K562 (cell line): Measurements from ENCODE around the gene IGFALS. TPM values are rescaled to one million over a fixed set of nuclear protein-coding genes. Genes with fewer than 3 reads are reported as not detected.
A peak's percentile ranks its signal among the peaks of the same experiment; 100 is the strongest.

Experiments
- ATAC-seq: fragments of 200-7000 bp; cut with Tn5 transposase; 3 replicates; pipeline ENCODE4 v1.9.1; 2020; ENCODE audit warnings: moderate library complexity
- BruUV-seq: library from RNA; stranded (reverse); fragments of 400-500 nt; replicated peaks from 2 replicates; lab custom pipeline; 2021; lab: Mats Ljungman, UMichigan
- CTCF ChIA-PET: fragments of 300-600 bp; formaldehyde crosslinking; extraction: SDS; loops from one replicate; lab custom pipeline; 2021; ENCODE audit warnings: low intra/inter-chr PET ratio; lab: Yijun Ruan, JAX
- POLR2A ChIA-PET: fragments of 300-600, 350-650 bp; sonication (Branson Sonifier 250); formaldehyde crosslinking; extraction: SDS; loops from one replicate; lab custom pipeline; 2021; ENCODE audit warnings: antibody characterized with exemption, inconsistent platforms; lab: Yijun Ruan, JAX
- DNase-seq, 4 experiments: peaks; one replicate each; pipeline versions ENCODE4 v3.0.0 to v3.0.0-alpha.2; 2011 to 2018; ENCODE audit warnings: low spot score in 3 of 4, mixed read lengths in 3 of 4; ENCODE audit errors: extremely low read depth in 1 of 4
- FAIRE-seq: peaks from 2 replicates; lab custom pipeline; 2011; peaks lifted over from hg19 to GRCh38; lab: Jason Lieb, UNC
- H2AFZ ChIP-seq: 2 replicates; pipeline ENCODE4 v1.6.0; 2011; ENCODE audit warnings: low read depth, low read length, control low read depth, inconsistent platforms
- H3K27ac ChIP-seq: fragments of 200-600 bp; 3 replicates; pipeline ENCODE4 v1.8.0; 2011; ENCODE audit warnings: low read depth, mild to moderate bottlenecking, control low read depth, inconsistent platforms, low read length, moderate library complexity, mixed read lengths; ENCODE audit errors: extremely low read depth
- H3K27me3 ChIP-seq, 2 experiments: fragments of 300-600 bp in 1 of 2; 2 replicates in 1 of 2; 3 replicates in 1 of 2; pipeline versions ENCODE4 v1.6.0 to v1.8.0; 2011; ENCODE audit warnings: inconsistent platforms in 2 of 2, low read length in 2 of 2, mild to moderate bottlenecking in 1 of 2, mixed read lengths in 1 of 2, moderate library complexity in 1 of 2; ENCODE audit not compliant: control insufficient read depth in 2 of 2, insufficient read depth in 2 of 2
- H3K36me3 ChIP-seq: fragments of 300-600 bp; 3 replicates; pipeline ENCODE4 v1.8.0; 2011; ENCODE audit warnings: mild to moderate bottlenecking, low read length, inconsistent platforms; ENCODE audit not compliant: control insufficient read depth, insufficient read depth
- H3K4me1 ChIP-seq, 2 experiments: fragments of 200-600 bp in 1 of 2; replicated peaks in 1 of 2; 2 replicates in 1 of 2; 3 replicates in 1 of 2; pipeline versions ENCODE4 v1.5.1 to v1.8.0; 2011; ENCODE audit warnings: inconsistent platforms in 2 of 2, low read length in 2 of 2, mild to moderate bottlenecking in 1 of 2, mixed read lengths in 1 of 2, moderate library complexity in 1 of 2; ENCODE audit not compliant: control insufficient read depth in 2 of 2, insufficient read depth in 2 of 2
- H3K4me2 ChIP-seq: 2 replicates; pipeline ENCODE4 v1.6.1; 2011; ENCODE audit warnings: low read length, control low read depth, inconsistent platforms, mixed read lengths; ENCODE audit not compliant: insufficient read depth
- H3K4me3 ChIP-seq: fragments of 200-600 bp; sonication (generic), shearing (Covaris generic); 2 replicates; pipeline ENCODE4 v1.5.1; 2016; ENCODE audit warnings: control low read depth, inconsistent platforms
- H3K79me2 ChIP-seq: fragments of 200-600 bp; 3 replicates; pipeline ENCODE4 v1.8.0; 2011; ENCODE audit warnings: low read length, inconsistent platforms; ENCODE audit not compliant: control insufficient read depth, insufficient read depth
- H3K9ac ChIP-seq, 2 experiments: 2 replicates each; pipeline versions ENCODE4 v1.6.0 to v1.6.1; 2011; ENCODE audit warnings: low read depth in 2 of 2, low read length in 2 of 2, control low read depth in 1 of 2, inconsistent platforms in 1 of 2, mild to moderate bottlenecking in 1 of 2, mixed read lengths in 1 of 2; ENCODE audit not compliant: insufficient read depth in 1 of 2
- H3K9me1 ChIP-seq: one replicate; pipeline ENCODE4 v1.6.0; 2011; ENCODE audit warnings: inconsistent platforms, mild to moderate bottlenecking, low read length, moderate library complexity; ENCODE audit not compliant: control insufficient read depth, insufficient read depth
- H3K9me3 ChIP-seq: replicated peaks from 2 replicates; pipeline ENCODE4 v1.5.1; 2011; ENCODE audit warnings: low read depth, low read length, inconsistent platforms; ENCODE audit not compliant: control insufficient read depth, insufficient read depth
- H4K20me1 ChIP-seq: replicated peaks from 2 replicates; pipeline ENCODE4 v1.6.1; 2011; ENCODE audit warnings: low read length, inconsistent platforms, mixed read lengths; ENCODE audit not compliant: control insufficient read depth, insufficient read depth
- HIVEP1 ChIP-seq: fragments of 250-450 bp; sonication (Bioruptor Pico); IDR thresholded peaks from 2 replicates; pipeline ENCODE4 v1.4.0; 2020; ENCODE audit warnings: mild to moderate bottlenecking
- HLTF ChIP-seq: fragments of 450-650 bp; IDR thresholded peaks from 2 replicates; pipeline ENCODE4 v1.6.1; 2016
- KAT7 ChIP-seq: sonication (generic); formaldehyde crosslinking; IDR thresholded peaks from 2 replicates; pipeline ENCODE4 v1.8.0; 2022; ENCODE audit warnings: missing genetic modification reagents, mild to moderate bottlenecking, borderline replicate concordance
- MAFG ChIP-seq: fragments of 450-650 bp; conservative IDR thresholded peaks from 2 replicates; pipeline ENCODE4 v1.6.1; 2016; ENCODE audit warnings: missing genetic modification characterization, missing compliant biosample characterization
- TEAD1 ChIP-seq, 2 experiments: fragments of 450-650 bp in 1 of 2; sonication (generic) in 1 of 2; formaldehyde crosslinking; IDR thresholded peaks; 2 replicates each; pipeline versions ENCODE4 v1.4.0 to v1.8.0; 2020 to 2022; ENCODE audit warnings: mild to moderate bottlenecking in 2 of 2, missing genetic modification reagents in 1 of 2
- YBX1 ChIP-seq: fragments of 450-650 bp; IDR thresholded peaks from 2 replicates; pipeline ENCODE4 v1.7.1; 2016; ENCODE audit warnings: mild to moderate bottlenecking
- ZNF174 ChIP-seq: fragments of 250-450 bp; sonication (Bioruptor Pico); IDR thresholded peaks from 2 replicates; pipeline ENCODE4 v1.4.0; 2020; ENCODE audit warnings: mild to moderate bottlenecking
- WGBS: fragments of 100-300 bp; shearing (Covaris generic); methylation state at CpG from one replicate; pipeline ENCODE4 v1.1.6; 2016; ENCODE audit warnings: low coverage, mixed read lengths; ENCODE audit not compliant: insufficient coverage; ENCODE audit errors: missing lambda C conversion rate; 5-methylcytosine and 5-hydroxymethylcytosine counted together
- in situ Hi-C: fragments of 300-500 bp; cut with MboI; formaldehyde crosslinking; loops from 4 replicates; pipeline ENCODE4 v1.15.0; 2018; ENCODE audit warnings: inconsistent platforms, mixed read lengths
- intact Hi-C: fragments of 100-400 bp; cut with micrococcal nuclease; formaldehyde crosslinking; loops from 2 replicates; pipeline ENCODE4 v1.14.2; 2022
- polyA plus RNA-seq, 8 experiments: library from polyadenylated mRNA; depleted of rRNA in 4 of 8; stranded (reverse) in 5 of 8; unstranded in 3 of 8; fragments of >200 nt; fragmentation: Nextera tagmentation in 2 of 8; fragmentation: Illumina TruSeq in 1 of 8; extraction: Ambion mirVana in 2 of 8; extraction: Trizol in 1 of 8; gene quantifications; 2 replicates each; pipeline versions ENCODE4 v1.2.1 to v1.2.3, GENCODE V29; 2011 to 2014; ENCODE audit warnings: inconsistent platforms in 1 of 8, missing spikeins in 1 of 8
- total RNA-seq, 7 experiments: library from RNA; depleted of rRNA in 6 of 7; stranded (reverse); fragments of >200 nt in 6 of 7; fragmentation: Illumina TruSeq in 2 of 7; extraction: Trizol in 2 of 7; gene quantifications; 2 replicates each; pipeline versions ENCODE4 v1.2.1 to v1.2.3, GENCODE V29; 2011 to 2021; ENCODE audit warnings: low replicate concordance in 1 of 7
- TF ChIP-seq, protein P1 (sequence below): fragments of 250-450 bp; sonication (Bioruptor Pico); IDR thresholded peaks from 2 replicates; pipeline ENCODE4 v1.5.0; 2021; ENCODE audit warnings: mild to moderate bottlenecking, borderline replicate concordance
- TF ChIP-seq, protein P2 (sequence below): sonication (generic); formaldehyde crosslinking; IDR thresholded peaks from 2 replicates; pipeline ENCODE4 v1.8.0; 2023; ENCODE audit warnings: mild to moderate bottlenecking, missing genetic modification reagents
- TF ChIP-seq, protein P3 (sequence below): fragments of 450-650 bp; formaldehyde crosslinking; IDR thresholded peaks from 2 replicates; pipeline ENCODE4 v1.4.0; 2020; ENCODE audit warnings: mild to moderate bottlenecking, moderate library complexity

The IGFALS gene
- total and polyA plus RNA-seq, 9 of the 15 experiments (the other 6 are each of a cell fraction or from before 2014, with no cell fraction given) = not detected

DNA sequence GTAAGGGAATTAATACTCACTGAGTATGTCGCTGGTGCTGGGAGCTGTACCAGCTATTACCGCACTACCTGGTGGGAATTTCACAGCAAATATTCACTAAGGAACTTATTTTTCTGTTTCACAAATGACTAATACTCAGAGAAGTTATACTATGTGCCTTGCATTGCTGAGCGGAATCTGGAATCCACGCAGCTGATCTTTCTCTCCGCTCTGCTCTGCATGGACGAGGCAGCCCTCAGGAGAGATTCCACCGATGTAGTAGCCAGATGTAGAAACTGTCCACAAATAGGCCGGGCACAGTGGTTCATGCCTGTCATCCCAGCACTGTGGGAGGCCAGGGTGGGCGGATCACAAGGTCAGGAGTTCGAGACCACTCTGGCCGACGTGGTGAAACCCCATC, 39.3 kb downstream of the IGFALS start (continued):
- no peak for TF ChIP-seq YBX1
- TF ChIP-seq, protein P1, sequence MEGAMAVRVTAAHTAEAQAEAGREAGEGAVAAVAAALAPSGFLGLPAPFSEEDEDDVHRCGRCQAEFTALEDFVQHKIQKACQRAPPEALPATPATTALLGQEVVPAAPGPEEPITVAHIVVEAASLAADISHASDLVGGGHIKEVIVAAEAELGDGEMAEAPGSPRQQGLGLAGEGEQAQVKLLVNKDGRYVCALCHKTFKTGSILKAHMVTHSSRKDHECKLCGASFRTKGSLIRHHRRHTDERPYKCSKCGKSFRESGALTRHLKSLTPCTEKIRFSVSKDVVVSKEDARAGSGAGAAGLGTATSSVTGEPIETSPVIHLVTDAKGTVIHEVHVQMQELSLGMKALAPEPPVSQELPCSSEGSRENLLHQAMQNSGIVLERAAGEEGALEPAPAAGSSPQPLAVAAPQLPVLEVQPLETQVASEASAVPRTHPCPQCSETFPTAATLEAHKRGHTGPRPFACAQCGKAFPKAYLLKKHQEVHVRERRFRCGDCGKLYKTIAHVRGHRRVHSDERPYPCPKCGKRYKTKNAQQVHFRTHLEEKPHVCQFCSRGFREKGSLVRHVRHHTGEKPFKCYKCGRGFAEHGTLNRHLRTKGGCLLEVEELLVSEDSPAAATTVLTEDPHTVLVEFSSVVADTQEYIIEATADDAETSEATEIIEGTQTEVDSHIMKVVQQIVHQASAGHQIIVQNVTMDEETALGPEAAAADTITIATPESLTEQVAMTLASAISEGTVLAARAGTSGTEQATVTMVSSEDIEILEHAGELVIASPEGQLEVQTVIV (CRISPR knock-in tag) = no peak
- TF ChIP-seq, all 486 proteins: peak for 0

DNA sequence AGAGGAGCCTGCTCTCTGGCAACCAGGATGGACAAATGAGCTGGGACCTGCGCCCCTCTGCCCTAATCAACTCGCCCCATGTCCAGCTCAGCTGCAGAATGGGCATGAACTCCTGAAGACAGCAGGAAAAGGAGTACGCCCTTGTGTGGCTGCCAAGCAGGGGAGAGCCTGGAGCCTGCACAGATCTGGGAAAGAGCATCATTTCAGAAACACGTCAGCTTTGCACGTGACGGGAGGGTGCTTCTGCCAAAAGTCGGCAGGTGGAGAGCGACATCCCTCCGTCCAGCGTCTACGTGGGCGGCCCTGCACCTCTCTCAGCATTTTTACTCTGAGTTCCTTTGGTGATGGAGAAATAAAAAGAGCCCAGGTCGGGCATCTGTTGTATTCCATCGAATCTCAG, 40.7 kb downstream of the IGFALS start:
- Histone ChIP-seq H3K36me3 (peaks cover 39% of the 10 kb centered on the region; the same call in 2 of the 3 replicates), H3K9ac (peak overlapping the region in 1 of 2 experiments; percentile 28; a peak in 1 of 4 replicates), H3K27ac (no peak overlapping the region), H2AFZ (no peak overlapping the region), H3K4me3 (no peak overlapping the region), H3K9me1 (peaks cover 3% of the 10 kb centered on the region), H3K9me3 (no peaks in the 10 kb centered on the region), H3K4me1 (peaks cover 0 to 9% of the 10 kb centered on the region in 2 experiments; a peak in 1 of 5 replicates), H3K79me2 (no peaks in the 10 kb centered on the region), H4K20me1 (no peaks in the 10 kb centered on the region), H3K27me3 (no peaks in the 10 kb centered on the region), H3K4me2 (no peak overlapping the region)
- TF ChIP-seq HIVEP1 (CRISPR knock-in tag) (no peak), ZNF174 (CRISPR knock-in tag) (no peak), TEAD1 (CRISPR knock-in tag; IDR thresholded peaks at IDR 0.05) (no peak), KAT7 (no peak), HLTF (no peak), MAFG (tag) (no peak)
- TF ChIP-seq, protein P2, sequence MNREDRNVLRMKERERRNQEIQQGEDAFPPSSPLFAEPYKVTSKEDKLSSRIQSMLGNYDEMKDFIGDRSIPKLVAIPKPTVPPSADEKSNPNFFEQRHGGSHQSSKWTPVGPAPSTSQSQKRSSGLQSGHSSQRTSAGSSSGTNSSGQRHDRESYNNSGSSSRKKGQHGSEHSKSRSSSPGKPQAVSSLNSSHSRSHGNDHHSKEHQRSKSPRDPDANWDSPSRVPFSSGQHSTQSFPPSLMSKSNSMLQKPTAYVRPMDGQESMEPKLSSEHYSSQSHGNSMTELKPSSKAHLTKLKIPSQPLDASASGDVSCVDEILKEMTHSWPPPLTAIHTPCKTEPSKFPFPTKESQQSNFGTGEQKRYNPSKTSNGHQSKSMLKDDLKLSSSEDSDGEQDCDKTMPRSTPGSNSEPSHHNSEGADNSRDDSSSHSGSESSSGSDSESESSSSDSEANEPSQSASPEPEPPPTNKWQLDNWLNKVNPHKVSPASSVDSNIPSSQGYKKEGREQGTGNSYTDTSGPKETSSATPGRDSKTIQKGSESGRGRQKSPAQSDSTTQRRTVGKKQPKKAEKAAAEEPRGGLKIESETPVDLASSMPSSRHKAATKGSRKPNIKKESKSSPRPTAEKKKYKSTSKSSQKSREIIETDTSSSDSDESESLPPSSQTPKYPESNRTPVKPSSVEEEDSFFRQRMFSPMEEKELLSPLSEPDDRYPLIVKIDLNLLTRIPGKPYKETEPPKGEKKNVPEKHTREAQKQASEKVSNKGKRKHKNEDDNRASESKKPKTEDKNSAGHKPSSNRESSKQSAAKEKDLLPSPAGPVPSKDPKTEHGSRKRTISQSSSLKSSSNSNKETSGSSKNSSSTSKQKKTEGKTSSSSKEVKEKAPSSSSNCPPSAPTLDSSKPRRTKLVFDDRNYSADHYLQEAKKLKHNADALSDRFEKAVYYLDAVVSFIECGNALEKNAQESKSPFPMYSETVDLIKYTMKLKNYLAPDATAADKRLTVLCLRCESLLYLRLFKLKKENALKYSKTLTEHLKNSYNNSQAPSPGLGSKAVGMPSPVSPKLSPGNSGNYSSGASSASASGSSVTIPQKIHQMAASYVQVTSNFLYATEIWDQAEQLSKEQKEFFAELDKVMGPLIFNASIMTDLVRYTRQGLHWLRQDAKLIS (CRISPR knock-in tag) = no peak
- TF ChIP-seq, protein P3, sequence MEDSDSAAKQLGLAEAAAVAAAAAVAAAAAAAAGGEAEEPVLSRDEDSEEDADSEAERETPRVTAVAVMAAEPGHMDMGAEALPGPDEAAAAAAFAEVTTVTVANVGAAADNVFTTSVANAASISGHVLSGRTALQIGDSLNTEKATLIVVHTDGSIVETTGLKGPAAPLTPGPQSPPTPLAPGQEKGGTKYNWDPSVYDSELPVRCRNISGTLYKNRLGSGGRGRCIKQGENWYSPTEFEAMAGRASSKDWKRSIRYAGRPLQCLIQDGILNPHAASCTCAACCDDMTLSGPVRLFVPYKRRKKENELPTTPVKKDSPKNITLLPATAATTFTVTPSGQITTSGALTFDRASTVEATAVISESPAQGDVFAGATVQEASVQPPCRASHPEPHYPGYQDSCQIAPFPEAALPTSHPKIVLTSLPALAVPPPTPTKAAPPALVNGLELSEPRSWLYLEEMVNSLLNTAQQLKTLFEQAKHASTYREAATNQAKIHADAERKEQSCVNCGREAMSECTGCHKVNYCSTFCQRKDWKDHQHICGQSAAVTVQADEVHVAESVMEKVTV (CRISPR knock-in tag) = no peak
- 96% methylated on average over 14 of the region's 14 CpGs for WGBS
- intact Hi-C loops = no loop called here
- FAIRE-seq (no peak), DNase-seq (no peak), ATAC-seq (no peak)
- CTCF ChIA-PET = no interaction called here
- POLR2A ChIA-PET = no interaction called here
- in situ Hi-C loops = no loop called here
- BruUV-seq = no TSS peak
